WTC11 (cell line): ENCODE results near the gene IQGAP3. TPM values are rescaled to one million over a fixed set of nuclear protein-coding genes. Genes with fewer than 3 reads are reported as not detected.

Experiments used
- ATAC-seq: fragments of 200-7000 bp; cut with Tn5 transposase; 2 replicates; pipeline ENCODE4 v1.10.0; 2021; ENCODE audit warnings: mild to moderate bottlenecking, moderate library complexity
- CTCF ChIA-PET: fragments of 300-600 bp; sonication (Branson Sonifier 250); formaldehyde crosslinking; loops from one replicate; lab custom pipeline; 2021; ENCODE audit warnings: antibody characterized with exemption; lab: Charles Lee
- POLR2A ChIA-PET: fragments of 350-600 bp; sonication (Branson Sonifier 250); formaldehyde crosslinking; loops from one replicate; lab custom pipeline; 2021; ENCODE audit warnings: antibody characterized with exemption; lab: Charles Lee
- DNase-seq: peaks from one replicate; pipeline ENCODE4 v3.0.0; 2021; ENCODE audit warnings: low spot score
- H3K27ac Mint-ChIP-seq: 2 replicates; pipeline ENCODE4 v1.8.0; 2021; ENCODE audit warnings: mixed read lengths
- H3K27me3 Mint-ChIP-seq: 2 replicates; pipeline ENCODE4 v1.8.0; 2021; ENCODE audit warnings: low read depth, mild to moderate bottlenecking, moderate library complexity, mixed read lengths
- H3K36me3 Mint-ChIP-seq: 2 replicates; pipeline ENCODE4 v1.8.0; 2021; ENCODE audit warnings: mixed read lengths
- H3K4me1 Mint-ChIP-seq: 2 replicates; pipeline ENCODE4 v1.8.0; 2022; ENCODE audit warnings: mixed read lengths
- H3K4me3 Mint-ChIP-seq: 2 replicates; pipeline ENCODE4 v1.8.0; 2021; ENCODE audit warnings: mild to moderate bottlenecking, moderate library complexity, mixed read lengths
- H3K9me3 Mint-ChIP-seq: 2 replicates; pipeline ENCODE4 v1.8.0; 2021; ENCODE audit warnings: mixed read lengths
- AR ChIP-seq: fragments of 250-450 bp; sonication (Bioruptor Pico); IDR thresholded peaks from 2 replicates; pipeline ENCODE4 v1.9.0; 2021; ENCODE audit warnings: mild to moderate bottlenecking
- CREM ChIP-seq: sonication (generic); formaldehyde crosslinking; IDR thresholded peaks from 2 replicates; pipeline ENCODE4 v1.8.1; 2022; ENCODE audit warnings: mild to moderate bottlenecking, missing genetic modification reagents, moderate library complexity
- E2F4 ChIP-seq: sonication (generic); formaldehyde crosslinking; IDR thresholded peaks from 2 replicates; pipeline ENCODE4 v1.8.1; 2022; ENCODE audit warnings: low read depth, mild to moderate bottlenecking, moderate library complexity, missing genetic modification reagents, borderline replicate concordance
- ELF4 ChIP-seq: sonication (generic); formaldehyde crosslinking; IDR thresholded peaks from 2 replicates; pipeline ENCODE4 v1.8.1; 2022; ENCODE audit warnings: low read depth, mild to moderate bottlenecking, moderate library complexity, missing genetic modification reagents
- EMX1 ChIP-seq: fragments of 250-450 bp; sonication (Bioruptor Pico); IDR thresholded peaks from 2 replicates; pipeline ENCODE4 v1.8.0; 2021; ENCODE audit warnings: mild to moderate bottlenecking
- FOXK1 ChIP-seq: sonication (generic); formaldehyde crosslinking; IDR thresholded peaks from 2 replicates; pipeline ENCODE4 v1.8.0; 2022; ENCODE audit warnings: mild to moderate bottlenecking, moderate library complexity, missing genetic modification reagents
- GABPB1 ChIP-seq: sonication (generic); formaldehyde crosslinking; IDR thresholded peaks from 2 replicates; pipeline ENCODE4 v1.8.1; 2023; ENCODE audit warnings: mild to moderate bottlenecking, missing genetic modification reagents
- KAT7 ChIP-seq: sonication (generic); formaldehyde crosslinking; IDR thresholded peaks from 2 replicates; pipeline ENCODE4 v1.8.1; 2023; ENCODE audit warnings: missing genetic modification reagents, mild to moderate bottlenecking, borderline replicate concordance
- MLX ChIP-seq: sonication (generic); formaldehyde crosslinking; IDR thresholded peaks from 2 replicates; pipeline ENCODE4 v1.8.1; 2023; ENCODE audit warnings: mild to moderate bottlenecking, missing genetic modification reagents, moderate library complexity
- NFATC4 ChIP-seq: fragments of 250-450 bp; sonication (Bioruptor Pico); IDR thresholded peaks from 2 replicates; pipeline ENCODE4 v1.9.0; 2021; ENCODE audit warnings: mild to moderate bottlenecking
- NFE2L1 ChIP-seq: sonication (generic); formaldehyde crosslinking; IDR thresholded peaks from 2 replicates; pipeline ENCODE4 v1.8.1; 2023; ENCODE audit warnings: missing genetic modification reagents
- NFYB ChIP-seq: sonication (generic); formaldehyde crosslinking; conservative IDR thresholded peaks from 2 replicates; pipeline ENCODE4 v1.8.0; 2022; ENCODE audit warnings: low read depth, missing genetic modification reagents
- NR1H2 ChIP-seq: sonication (generic); formaldehyde crosslinking; IDR thresholded peaks from 2 replicates; pipeline ENCODE4 v1.9.0; 2021; ENCODE audit warnings: mild to moderate bottlenecking, moderate library complexity, missing genetic modification reagents
- RELA ChIP-seq: sonication (generic); formaldehyde crosslinking; IDR thresholded peaks from 2 replicates; pipeline ENCODE4 v1.8.1; 2022; ENCODE audit warnings: missing genetic modification reagents, mild to moderate bottlenecking, borderline replicate concordance
- RORB ChIP-seq: fragments of 250-450 bp; sonication (Bioruptor Pico); IDR thresholded peaks from 2 replicates; pipeline ENCODE4 v1.9.0; 2021; ENCODE audit warnings: mild to moderate bottlenecking
- SMAD3 ChIP-seq: sonication (generic); formaldehyde crosslinking; IDR thresholded peaks from 2 replicates; pipeline ENCODE4 v1.8.0; 2022; ENCODE audit warnings: missing genetic modification reagents, mild to moderate bottlenecking, borderline replicate concordance
- ZNF121 ChIP-seq: sonication (generic); formaldehyde crosslinking; IDR thresholded peaks from 2 replicates; pipeline ENCODE4 v1.8.0; 2023; ENCODE audit warnings: missing genetic modification reagents
- ZNF138 ChIP-seq: sonication (generic); formaldehyde crosslinking; conservative IDR thresholded peaks from 2 replicates; pipeline ENCODE4 v1.8.1; 2022; ENCODE audit warnings: mild to moderate bottlenecking, moderate library complexity, missing genetic modification reagents
- ZNF232 ChIP-seq: sonication (generic); formaldehyde crosslinking; IDR thresholded peaks from 2 replicates; pipeline ENCODE4 v1.8.0; 2022; ENCODE audit warnings: mild to moderate bottlenecking, missing genetic modification reagents
- ZNF416 ChIP-seq: fragments of 250-450 bp; sonication (Bioruptor Pico); IDR thresholded peaks from 2 replicates; pipeline ENCODE4 v1.9.0; 2021; ENCODE audit warnings: mild to moderate bottlenecking, inconsistent platforms
- ZNF671 ChIP-seq: fragments of 250-450 bp; sonication (Bioruptor Pico); IDR thresholded peaks from 2 replicates; pipeline ENCODE4 v1.8.0; 2021; ENCODE audit warnings: mild to moderate bottlenecking
- ZSCAN18 ChIP-seq: fragments of 250-450 bp; sonication (Bioruptor Pico); IDR thresholded peaks from 2 replicates; pipeline ENCODE4 v2.1.2; 2022; ENCODE audit warnings: mild to moderate bottlenecking, moderate library complexity
- total RNA-seq: library from RNA; stranded (reverse); gene quantifications from 3 replicates; pipeline ENCODE4 v1.2.3, GENCODE V29; 2021
- TF ChIP-seq, protein P1 (sequence below): sonication (generic); formaldehyde crosslinking; IDR thresholded peaks from 2 replicates; pipeline ENCODE4 v1.8.1; 2023; ENCODE audit warnings: mild to moderate bottlenecking, missing genetic modification reagents, moderate library complexity
- TF ChIP-seq, protein P2 (sequence below): sonication (generic); formaldehyde crosslinking; IDR thresholded peaks from 2 replicates; pipeline ENCODE4 v1.8.0; 2023; ENCODE audit warnings: missing genetic modification reagents
- TF ChIP-seq, protein P3 (sequence below): sonication (generic); formaldehyde crosslinking; IDR thresholded peaks from 2 replicates; pipeline ENCODE4 v1.8.0; 2022; ENCODE audit warnings: mild to moderate bottlenecking, missing genetic modification reagents

The IQGAP3 gene
- total RNA-seq, 1 experiment from 2014 or later = 33.3 TPM

DNA sequence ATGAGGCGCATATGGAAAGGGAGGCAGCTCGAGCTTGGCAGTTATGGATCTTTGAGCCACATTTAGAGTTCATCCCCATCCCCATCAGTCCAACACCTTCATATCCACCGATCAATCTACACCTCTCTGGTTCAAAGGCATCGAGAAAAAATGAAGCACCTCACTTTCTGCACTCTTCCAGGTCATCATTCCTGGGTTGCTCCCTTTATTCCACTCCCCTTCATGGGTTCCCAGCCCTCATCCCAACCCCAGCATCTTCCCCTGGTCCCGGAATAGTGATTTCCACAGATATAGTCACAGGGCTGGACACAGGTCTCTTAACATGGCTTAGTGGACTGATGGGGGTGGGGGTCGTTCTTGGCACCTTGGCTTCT, 47.2 kb upstream of the IQGAP3 start:
- DNase-seq = no peak
- Mint-ChIP-seq H3K27ac (no peak overlapping the region), H3K4me1 (peaks cover 7% of the 10 kb centered on the region), H3K27me3 (peaks cover 59% of the 10 kb centered on the region), H3K36me3 (no peaks in the 10 kb centered on the region), H3K9me3 (no peaks in the 10 kb centered on the region), H3K4me3 (no peak overlapping the region)
- ChIA-PET CTCF (interaction anchor here (0.5 to 13.2 kb wide), 52 partner anchors 8 to 308 kb away, joined by 3 to 365 read pairs (median 4); partner anchors contain the start of genes BCAN, CRABP2, LRRC71 and MEF2D), POLR2A (interaction anchor here (0.8 to 1.1 kb wide), 3 partner anchors 11 to 121 kb away, joined by 3 to 4 read pairs (median 3); no protein-coding TSS in a partner anchor)
- no peak for ATAC-seq
- TF ChIP-seq EMX1 (CRISPR knock-in tag) = no peak
- TF ChIP-seq, protein P1, sequence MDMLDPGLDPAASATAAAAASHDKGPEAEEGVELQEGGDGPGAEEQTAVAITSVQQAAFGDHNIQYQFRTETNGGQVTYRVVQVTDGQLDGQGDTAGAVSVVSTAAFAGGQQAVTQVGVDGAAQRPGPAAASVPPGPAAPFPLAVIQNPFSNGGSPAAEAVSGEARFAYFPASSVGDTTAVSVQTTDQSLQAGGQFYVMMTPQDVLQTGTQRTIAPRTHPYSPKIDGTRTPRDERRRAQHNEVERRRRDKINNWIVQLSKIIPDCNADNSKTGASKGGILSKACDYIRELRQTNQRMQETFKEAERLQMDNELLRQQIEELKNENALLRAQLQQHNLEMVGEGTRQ = no peak
- TF ChIP-seq, protein P2, sequence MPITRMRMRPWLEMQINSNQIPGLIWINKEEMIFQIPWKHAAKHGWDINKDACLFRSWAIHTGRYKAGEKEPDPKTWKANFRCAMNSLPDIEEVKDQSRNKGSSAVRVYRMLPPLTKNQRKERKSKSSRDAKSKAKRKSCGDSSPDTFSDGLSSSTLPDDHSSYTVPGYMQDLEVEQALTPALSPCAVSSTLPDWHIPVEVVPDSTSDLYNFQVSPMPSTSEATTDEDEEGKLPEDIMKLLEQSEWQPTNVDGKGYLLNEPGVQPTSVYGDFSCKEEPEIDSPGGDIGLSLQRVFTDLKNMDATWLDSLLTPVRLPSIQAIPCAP (CRISPR knock-in tag) = no peak
- no peak for TF ChIP-seq SMAD3
- no peak for TF ChIP-seq ZNF232 (CRISPR knock-in tag)
- TF ChIP-seq RELA = no peak
- no peak for TF ChIP-seq KAT7 (CRISPR knock-in tag)
- TF ChIP-seq RORB (CRISPR knock-in tag) = no peak
- no peak for TF ChIP-seq ZSCAN18 (CRISPR knock-in tag)
- TF ChIP-seq, protein P3, sequence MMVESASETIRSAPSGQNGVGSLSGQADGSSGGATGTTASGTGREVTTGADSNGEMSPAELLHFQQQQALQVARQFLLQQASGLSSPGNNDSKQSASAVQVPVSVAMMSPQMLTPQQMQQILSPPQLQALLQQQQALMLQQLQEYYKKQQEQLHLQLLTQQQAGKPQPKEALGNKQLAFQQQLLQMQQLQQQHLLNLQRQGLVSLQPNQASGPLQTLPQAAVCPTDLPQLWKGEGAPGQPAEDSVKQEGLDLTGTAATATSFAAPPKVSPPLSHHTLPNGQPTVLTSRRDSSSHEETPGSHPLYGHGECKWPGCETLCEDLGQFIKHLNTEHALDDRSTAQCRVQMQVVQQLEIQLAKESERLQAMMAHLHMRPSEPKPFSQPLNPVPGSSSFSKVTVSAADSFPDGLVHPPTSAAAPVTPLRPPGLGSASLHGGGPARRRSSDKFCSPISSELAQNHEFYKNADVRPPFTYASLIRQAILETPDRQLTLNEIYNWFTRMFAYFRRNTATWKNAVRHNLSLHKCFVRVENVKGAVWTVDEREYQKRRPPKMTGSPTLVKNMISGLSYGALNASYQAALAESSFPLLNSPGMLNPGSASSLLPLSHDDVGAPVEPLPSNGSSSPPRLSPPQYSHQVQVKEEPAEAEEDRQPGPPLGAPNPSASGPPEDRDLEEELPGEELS = no peak
- no peak for TF ChIP-seq ZNF138 (CRISPR knock-in tag)
- TF ChIP-seq ZNF416 (CRISPR knock-in tag) = no peak
- TF ChIP-seq ZNF671 (CRISPR knock-in tag) = no peak
- TF ChIP-seq NFYB (CRISPR knock-in tag) = no peak
- TF ChIP-seq GABPB1 (CRISPR knock-in tag) = no peak
- no peak for TF ChIP-seq ZNF121
- no peak for TF ChIP-seq NFE2L1
- TF ChIP-seq E2F4 (CRISPR knock-in tag) = no peak

DNA sequence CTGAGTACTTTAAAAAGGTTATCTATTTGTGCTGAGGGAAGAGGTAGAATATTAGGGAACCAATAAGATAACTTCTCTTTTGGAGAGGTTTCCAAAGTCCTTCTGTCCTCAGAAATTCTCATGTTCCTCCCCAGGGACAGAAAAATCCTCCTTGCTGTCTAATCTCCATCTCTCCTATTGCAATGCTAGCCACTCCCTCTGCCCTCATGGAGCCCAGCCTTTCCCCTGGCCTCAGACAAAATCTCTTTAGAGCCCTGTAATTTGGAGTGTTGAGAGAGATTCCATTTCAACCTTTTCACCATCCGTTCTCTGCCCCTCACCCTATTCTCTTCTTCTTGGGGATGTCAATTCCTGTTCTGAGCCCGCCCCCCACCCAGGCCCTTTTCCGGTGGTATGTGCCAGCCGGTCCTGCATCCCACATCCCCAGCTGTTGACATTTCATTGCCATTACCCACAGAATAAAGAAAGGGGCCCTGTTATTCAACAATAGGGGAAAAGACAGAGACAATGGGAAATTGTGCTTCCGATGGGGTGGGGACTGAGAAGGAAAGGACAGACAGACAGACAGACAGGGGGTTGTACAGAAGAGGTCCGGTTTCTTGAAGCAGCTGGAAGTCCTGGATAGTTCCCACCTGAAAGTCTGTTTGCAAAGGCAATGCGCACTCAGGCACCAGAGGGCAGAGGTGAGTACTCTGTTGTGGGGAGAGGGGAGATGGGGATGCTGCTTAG, 46.7 kb upstream of the IQGAP3 start, which contains the start of gene HAPLN2:
Gene HAPLN2, plus strand, starts transcription at position 563 of the 729 bp plus-strand sequence. CDS start 4,076 bp downstream, outside the sequence.
- Mint-ChIP-seq H3K4me1 (peaks cover 7% of the 10 kb centered on the region), H3K27me3 (peaks cover 58% of the 10 kb centered on the region), H3K4me3 (no peak within 1 kb of the TSS), H3K9me3 (no peaks in the 10 kb centered on the region), H3K36me3 (no peaks in the 10 kb centered on the region), H3K27ac (no peak within 1 kb of the TSS)
- DNase-seq = peak; percentile 79
- ATAC-seq = peak; percentile 86
- ChIA-PET POLR2A (interaction anchor here (0.8 to 1.1 kb wide), 2 partner anchors 57 to 121 kb away, joined by 3 read pairs; no protein-coding TSS in a partner anchor), CTCF (interaction anchor here (0.5 to 13.2 kb wide), 57 partner anchors 8 to 319 kb away, joined by 3 to 365 read pairs (median 4); partner anchors contain the start of genes BCAN, CRABP2, LRRC71 and MEF2D)
- no peak for TF ChIP-seq NFATC4 (CRISPR knock-in tag)
- TF ChIP-seq ELF4 (CRISPR knock-in tag) = no peak
- no peak for TF ChIP-seq ZNF138 (CRISPR knock-in tag)
- TF ChIP-seq CREM (CRISPR knock-in tag) = no peak
- no peak for TF ChIP-seq MLX (CRISPR knock-in tag)
- TF ChIP-seq E2F4 (CRISPR knock-in tag) = no peak
- TF ChIP-seq NR1H2 (CRISPR knock-in tag) = no peak
- no peak for TF ChIP-seq FOXK1 (CRISPR knock-in tag)
- TF ChIP-seq AR = no peak
